ENCODE results near the gene COL26A1. TPM values are rescaled to one million over a fixed set of nuclear protein-coding genes. Genes with fewer than 3 reads are reported as not detected.
"Not testable (repeated sequence)": the region's sequence is repeated elsewhere in the genome, so short reads cannot be mapped to it uniquely, and the experiment has no call there.

Gene COL26A1
- total RNA-seq, 1 donor: not detected

DNA sequence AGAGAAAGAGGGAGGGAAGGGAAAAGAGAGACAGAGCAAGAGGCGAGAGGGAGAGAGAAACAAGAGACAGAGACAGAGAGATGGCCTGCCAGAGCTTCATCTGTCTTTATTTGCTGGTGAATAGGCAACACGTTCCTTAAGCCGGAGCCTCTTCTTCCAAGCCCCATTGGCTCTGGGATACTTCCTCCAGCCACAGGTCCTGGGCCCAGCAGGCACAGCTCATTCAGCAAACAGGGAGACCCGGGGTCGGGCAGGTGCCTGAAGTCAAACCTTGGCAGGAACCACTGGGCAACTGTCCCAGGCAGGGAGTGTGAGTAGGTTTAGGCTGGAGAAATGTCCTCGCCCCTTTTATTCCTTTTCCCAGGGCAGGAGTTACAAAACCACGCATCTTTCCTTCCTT, 198.2 kb downstream of the COL26A1 start:
- peaks cover 23% of the 10 kb centered on the region for H3K27me3 ChIP-seq (ENCODE audit: insufficient read depth, low read length)
- TF ChIP-seq CTCF (IDR thresholded peaks at IDR 0.05; ENCODE audit: extremely low read depth, low read depth, low read length): no peak
- H3K9me3 ChIP-seq (ENCODE audit: low read depth, low read length): no peaks in the 10 kb centered on the region
- H3K27ac ChIP-seq (ENCODE audit: low read depth, low read length): no peak overlapping the region
- no peak overlapping the region for H3K4me2 ChIP-seq (ENCODE audit: insufficient read depth, low read length)
- H4K20me1 ChIP-seq (ENCODE audit: insufficient read depth, low read length): no peaks in the 10 kb centered on the region
- no peak overlapping the region for H3K4me3 ChIP-seq (ENCODE audit: insufficient read depth, low read length)
- no peaks in the 10 kb centered on the region for H3K36me3 ChIP-seq (ENCODE audit: insufficient read depth, low read length)
- no peaks in the 10 kb centered on the region for H3K79me2 ChIP-seq (ENCODE audit: insufficient read depth, low read length)
- no peak overlapping the region for H2AFZ ChIP-seq (ENCODE audit: low read length)
- peak; percentile 69 for DNase-seq (ENCODE audit: insufficient read length, low spot score, missing footprints)
- no peaks in the 10 kb centered on the region for H3K4me1 ChIP-seq (ENCODE audit: insufficient read depth, low read length)

- not testable (repeated sequence) for H3K4me2 ChIP-seq (ENCODE audit: insufficient read depth, low read length); H3K79me2 ChIP-seq (ENCODE audit: insufficient read depth, low read length); H3K27ac ChIP-seq (ENCODE audit: low read depth, low read length); DNase-seq (ENCODE audit: insufficient read length, low spot score, missing footprints); H3K36me3 ChIP-seq (ENCODE audit: insufficient read depth, low read length); H4K20me1 ChIP-seq (ENCODE audit: insufficient read depth, low read length); H3K4me3 ChIP-seq (ENCODE audit: insufficient read depth, low read length); H2AFZ ChIP-seq (ENCODE audit: low read length); H3K9me3 ChIP-seq (ENCODE audit: low read depth, low read length); H3K4me1 ChIP-seq (ENCODE audit: insufficient read depth, low read length)
- peaks cover 26% of the 10 kb centered on the region for H3K27me3 ChIP-seq (ENCODE audit: insufficient read depth, low read length)
Measured at GRCh38 chr7:101561293-101561692, 198.6 kb downstream of the COL26A1 start.

DNA sequence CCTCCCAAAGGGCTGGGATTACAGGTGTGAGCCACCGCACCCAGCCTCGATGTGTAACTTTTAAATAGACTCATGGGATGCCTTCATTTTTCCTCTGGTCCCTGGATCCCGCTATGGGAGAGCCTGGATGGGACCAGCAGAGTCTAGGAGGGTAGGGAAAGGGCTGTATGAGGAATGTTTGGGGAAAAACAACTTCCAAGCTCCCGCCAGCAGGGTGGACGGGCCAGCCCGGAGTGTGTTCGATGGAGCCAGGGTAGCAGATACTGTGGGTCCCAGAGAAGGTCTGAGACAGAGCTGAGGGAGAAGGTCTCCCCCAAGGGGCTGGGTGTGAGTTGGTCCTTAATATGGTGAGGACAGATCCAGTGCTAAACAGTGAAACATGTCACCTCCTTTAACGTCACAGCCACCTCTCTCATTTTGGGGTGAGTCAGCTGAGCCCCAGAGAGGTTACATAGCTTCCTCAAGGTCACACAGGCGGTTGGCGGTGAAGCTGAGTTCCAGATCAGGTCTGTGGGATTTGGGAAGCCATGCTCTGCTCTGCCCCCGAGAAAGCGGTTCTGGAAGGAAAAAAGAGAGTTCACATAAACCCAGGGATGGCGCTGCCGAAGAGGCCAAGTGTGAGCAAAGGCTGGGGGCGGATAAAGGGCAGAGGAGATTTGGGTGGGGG, 200.0 kb downstream of the COL26A1 start:
- H3K27ac ChIP-seq (ENCODE audit: low read depth, low read length): no peak overlapping the region
- no peak for TF ChIP-seq CTCF (IDR thresholded peaks at IDR 0.05; ENCODE audit: extremely low read depth, low read depth, low read length)
- no peaks in the 10 kb centered on the region for H3K36me3 ChIP-seq (ENCODE audit: insufficient read depth, low read length)
- no peaks in the 10 kb centered on the region for H3K79me2 ChIP-seq (ENCODE audit: insufficient read depth, low read length)
- no peaks in the 10 kb centered on the region for H4K20me1 ChIP-seq (ENCODE audit: insufficient read depth, low read length)
- peaks cover 23% of the 10 kb centered on the region for H3K27me3 ChIP-seq (ENCODE audit: insufficient read depth, low read length)
- H3K4me3 ChIP-seq (ENCODE audit: insufficient read depth, low read length): no peak overlapping the region
- H2AFZ ChIP-seq (ENCODE audit: low read length): no peak overlapping the region
- no peak overlapping the region for H3K4me2 ChIP-seq (ENCODE audit: insufficient read depth, low read length)
- no peaks in the 10 kb centered on the region for H3K4me1 ChIP-seq (ENCODE audit: insufficient read depth, low read length)
- no peaks in the 10 kb centered on the region for H3K9me3 ChIP-seq (ENCODE audit: low read depth, low read length)
- peak; percentile 85 for DNase-seq (ENCODE audit: insufficient read length, low spot score, missing footprints)

- DNase-seq (ENCODE audit: insufficient read length, low spot score, missing footprints): peak; percentile 52
Measured at GRCh38 chr7:101563198-101563901, 200.7 kb downstream of the COL26A1 start.

More at GRCh38 chr7:101563198-101563901, 200.7 kb downstream of the COL26A1 start:
- Histone ChIP-seq H3K36me3 (ENCODE audit: insufficient read depth, low read length) (no peaks in the 10 kb centered on the region), H3K9me3 (ENCODE audit: low read depth, low read length) (no peaks in the 10 kb centered on the region), H3K4me2 (ENCODE audit: insufficient read depth, low read length) (no peak overlapping the region), H3K27ac (ENCODE audit: low read depth, low read length) (no peak overlapping the region), H3K4me3 (ENCODE audit: insufficient read depth, low read length) (no peak overlapping the region), H2AFZ (ENCODE audit: low read length) (no peak overlapping the region), H3K79me2 (ENCODE audit: insufficient read depth, low read length) (no peaks in the 10 kb centered on the region), H4K20me1 (ENCODE audit: insufficient read depth, low read length) (no peaks in the 10 kb centered on the region), H3K4me1 (ENCODE audit: insufficient read depth, low read length) (no peaks in the 10 kb centered on the region), H3K27me3 (ENCODE audit: insufficient read depth, low read length) (peaks cover 23% of the 10 kb centered on the region)
- TF ChIP-seq CTCF (IDR thresholded peaks at IDR 0.05; ENCODE audit: extremely low read depth, low read depth, low read length): no peak

All from osteoblast (primary cell).